Measurements from ENCODE around the gene LY86.

The LY86 gene

GRCh38 chr6:6569811-6570164 is 18.7 kb upstream of the LY86 start:
- H3K36me3 ChIP-seq (ENCODE audit: control insufficient read depth in 2 of 2, insufficient read depth in 2 of 2, low read length in 2 of 2) = no peaks in the 10 kb centered on the region
- H3K4me3 ChIP-seq (ENCODE audit: low read length in 2 of 2) = no peak overlapping the region
- H3K9me3 ChIP-seq (ENCODE audit: control insufficient read depth in 2 of 2, low read length in 2 of 2) = no peaks in the 10 kb centered on the region
- no peak overlapping the region for H3K9ac ChIP-seq (ENCODE audit: low read depth in 1 of 2, low read length in 2 of 2)
- H3K27ac ChIP-seq (ENCODE audit: low read depth in 2 of 2, low read length in 2 of 2) = no peak overlapping the region
- H3K4me1 ChIP-seq (ENCODE audit: control insufficient read depth in 2 of 2, insufficient read depth in 2 of 2, low read length in 2 of 2) = no peaks in the 10 kb centered on the region
- H3K27me3 ChIP-seq (ENCODE audit: control insufficient read depth in 2 of 2, insufficient read depth in 2 of 2, low read length in 2 of 2) = no peaks in the 10 kb centered on the region

GRCh38 chr6:6570929-6571671 is 17.4 kb upstream of the LY86 start:
- no peak overlapping the region for H3K27ac ChIP-seq (ENCODE audit: low read depth in 2 of 2, low read length in 2 of 2)
- no peaks in the 10 kb centered on the region for H3K9me3 ChIP-seq (ENCODE audit: control insufficient read depth in 2 of 2, low read length in 2 of 2)
- no peak overlapping the region for H3K9ac ChIP-seq (ENCODE audit: low read depth in 1 of 2, low read length in 2 of 2)
- no peak overlapping the region for H3K4me3 ChIP-seq (ENCODE audit: low read length in 2 of 2)
- H3K27me3 ChIP-seq (ENCODE audit: control insufficient read depth in 2 of 2, insufficient read depth in 2 of 2, low read length in 2 of 2) = no peaks in the 10 kb centered on the region
- no peaks in the 10 kb centered on the region for H3K4me1 ChIP-seq (ENCODE audit: control insufficient read depth in 2 of 2, insufficient read depth in 2 of 2, low read length in 2 of 2)
- H3K36me3 ChIP-seq (ENCODE audit: control insufficient read depth in 2 of 2, insufficient read depth in 2 of 2, low read length in 2 of 2) = no peaks in the 10 kb centered on the region

GRCh38 chr6:6575143-6575542 is 13.4 kb upstream of the LY86 start:
- H3K27me3 ChIP-seq (ENCODE audit: control insufficient read depth in 2 of 2, insufficient read depth in 2 of 2, low read length in 2 of 2) = no peaks in the 10 kb centered on the region
- H3K27ac ChIP-seq (ENCODE audit: low read depth in 2 of 2, low read length in 2 of 2) = no peak overlapping the region
- no peaks in the 10 kb centered on the region for H3K4me1 ChIP-seq (ENCODE audit: control insufficient read depth in 2 of 2, insufficient read depth in 2 of 2, low read length in 2 of 2)
- no peak overlapping the region for H3K9ac ChIP-seq (ENCODE audit: low read depth in 1 of 2, low read length in 2 of 2)
- H3K4me3 ChIP-seq (ENCODE audit: low read length in 2 of 2) = no peak overlapping the region
- no peaks in the 10 kb centered on the region for H3K9me3 ChIP-seq (ENCODE audit: control insufficient read depth in 2 of 2, low read length in 2 of 2)
- no peaks in the 10 kb centered on the region for H3K36me3 ChIP-seq (ENCODE audit: control insufficient read depth in 2 of 2, insufficient read depth in 2 of 2, low read length in 2 of 2)

DNA sequence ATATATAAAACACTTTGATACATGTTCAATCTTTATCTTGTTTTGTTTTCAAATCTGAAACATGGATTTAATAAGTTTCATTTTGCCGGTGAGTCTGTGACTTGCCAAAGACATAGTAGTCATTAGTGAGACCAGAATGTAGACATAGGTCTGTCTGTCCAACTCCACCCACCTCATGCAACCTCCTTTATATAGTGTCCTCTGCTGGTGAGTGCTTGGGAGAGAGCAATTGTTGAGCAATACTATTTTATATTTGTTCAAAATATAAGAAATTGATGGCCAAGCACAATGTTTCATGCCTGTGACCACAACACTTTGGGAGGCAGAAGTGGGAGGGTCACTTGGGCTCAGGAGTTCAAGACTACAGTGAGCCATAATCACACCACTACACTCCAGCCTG is 10.8 kb upstream of the LY86 start:
- Histone ChIP-seq H3K27ac (ENCODE audit: low read depth in 2 of 2, low read length in 2 of 2) (no peak overlapping the region), H3K4me3 (ENCODE audit: low read length in 2 of 2) (no peak overlapping the region), H3K27me3 (ENCODE audit: control insufficient read depth in 2 of 2, insufficient read depth in 2 of 2, low read length in 2 of 2) (no peaks in the 10 kb centered on the region), H3K9me3 (ENCODE audit: control insufficient read depth in 2 of 2, low read length in 2 of 2) (no peaks in the 10 kb centered on the region), H3K9ac (ENCODE audit: low read depth in 1 of 2, low read length in 2 of 2) (no peak overlapping the region), H3K36me3 (ENCODE audit: control insufficient read depth in 2 of 2, insufficient read depth in 2 of 2, low read length in 2 of 2) (no peaks in the 10 kb centered on the region), H3K4me1 (ENCODE audit: control insufficient read depth in 2 of 2, insufficient read depth in 2 of 2, low read length in 2 of 2) (no peaks in the 10 kb centered on the region)

GRCh38 chr6:6579281-6579680 is 9.2 kb upstream of the LY86 start:
- H3K4me3 ChIP-seq (ENCODE audit: low read length in 2 of 2) = no peak overlapping the region
- no peaks in the 10 kb centered on the region for H3K4me1 ChIP-seq (ENCODE audit: control insufficient read depth in 2 of 2, insufficient read depth in 2 of 2, low read length in 2 of 2)
- H3K27me3 ChIP-seq (ENCODE audit: control insufficient read depth in 2 of 2, insufficient read depth in 2 of 2, low read length in 2 of 2) = no peaks in the 10 kb centered on the region
- no peaks in the 10 kb centered on the region for H3K36me3 ChIP-seq (ENCODE audit: control insufficient read depth in 2 of 2, insufficient read depth in 2 of 2, low read length in 2 of 2)
- H3K9me3 ChIP-seq (ENCODE audit: control insufficient read depth in 2 of 2, low read length in 2 of 2) = no peaks in the 10 kb centered on the region
- no peak overlapping the region for H3K27ac ChIP-seq (ENCODE audit: low read depth in 2 of 2, low read length in 2 of 2)
- H3K9ac ChIP-seq (ENCODE audit: low read depth in 1 of 2, low read length in 2 of 2) = no peak overlapping the region

DNA sequence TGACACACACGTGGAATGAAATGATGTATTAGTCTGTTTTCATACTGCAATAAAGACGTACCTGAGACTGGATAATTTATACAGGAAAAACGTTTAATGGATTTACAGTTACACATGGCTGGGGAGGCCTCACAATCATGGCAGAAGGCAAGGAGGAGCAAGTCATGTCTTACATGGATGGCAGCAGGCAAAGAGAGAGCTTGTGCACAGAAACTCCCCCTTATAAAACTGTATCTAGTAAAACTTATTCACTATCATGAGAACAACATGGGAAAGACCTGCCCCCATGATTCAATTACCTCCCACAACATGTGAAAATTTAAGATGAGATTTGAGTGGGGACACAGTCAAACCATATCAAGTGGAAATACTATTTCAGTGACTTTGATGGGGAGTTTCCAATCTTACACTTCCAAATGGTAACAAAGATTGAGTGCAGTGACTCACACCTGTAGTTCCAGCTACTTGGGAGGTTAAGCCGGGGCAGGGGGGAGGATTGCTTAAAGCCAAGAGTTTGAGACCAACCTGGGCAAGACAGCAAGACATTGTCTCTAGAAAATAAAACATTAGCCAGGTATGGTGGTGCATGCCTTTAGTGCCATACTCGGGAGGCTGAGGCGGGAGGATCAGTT is 8.2 kb upstream of the LY86 start:
- no peak overlapping the region for H3K27ac ChIP-seq (ENCODE audit: low read depth in 2 of 2, low read length in 2 of 2)
- no peaks in the 10 kb centered on the region for H3K4me1 ChIP-seq (ENCODE audit: control insufficient read depth in 2 of 2, insufficient read depth in 2 of 2, low read length in 2 of 2)
- H3K27me3 ChIP-seq (ENCODE audit: control insufficient read depth in 2 of 2, insufficient read depth in 2 of 2, low read length in 2 of 2) = no peaks in the 10 kb centered on the region
- H3K36me3 ChIP-seq (ENCODE audit: control insufficient read depth in 2 of 2, insufficient read depth in 2 of 2, low read length in 2 of 2) = no peaks in the 10 kb centered on the region
- no peak overlapping the region for H3K9ac ChIP-seq (ENCODE audit: low read depth in 1 of 2, low read length in 2 of 2)
- H3K9me3 ChIP-seq (ENCODE audit: control insufficient read depth in 2 of 2, low read length in 2 of 2) = no peaks in the 10 kb centered on the region
- H3K4me3 ChIP-seq (ENCODE audit: low read length in 2 of 2) = no peak overlapping the region

DNA sequence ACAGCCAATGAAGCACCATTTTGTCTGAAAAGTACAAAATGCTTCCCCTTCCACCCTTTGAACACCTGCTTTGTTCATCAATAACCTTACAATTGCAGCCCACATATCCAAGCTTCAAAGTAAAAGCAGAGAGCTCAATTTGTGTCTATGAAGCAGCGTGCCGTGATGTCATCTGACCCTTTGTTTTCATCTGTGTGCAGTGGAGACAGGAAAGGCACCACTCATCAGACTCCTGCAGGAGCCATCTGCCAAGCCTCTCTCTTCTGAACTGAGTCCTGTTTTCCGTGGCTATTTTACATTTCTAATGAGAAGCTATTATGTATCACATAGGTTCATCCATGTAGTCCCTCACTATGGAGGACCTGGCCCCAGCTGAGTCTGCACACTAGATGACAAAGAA is 7.5 kb upstream of the LY86 start:
- no peaks in the 10 kb centered on the region for H3K36me3 ChIP-seq (ENCODE audit: control insufficient read depth in 2 of 2, insufficient read depth in 2 of 2, low read length in 2 of 2)
- no peaks in the 10 kb centered on the region for H3K9me3 ChIP-seq (ENCODE audit: control insufficient read depth in 2 of 2, low read length in 2 of 2)
- H3K4me3 ChIP-seq (ENCODE audit: low read length in 2 of 2) = no peak overlapping the region
- no peak overlapping the region for H3K9ac ChIP-seq (ENCODE audit: low read depth in 1 of 2, low read length in 2 of 2)
- no peak overlapping the region for H3K27ac ChIP-seq (ENCODE audit: low read depth in 2 of 2, low read length in 2 of 2)
- H3K27me3 ChIP-seq (ENCODE audit: control insufficient read depth in 2 of 2, insufficient read depth in 2 of 2, low read length in 2 of 2) = no peaks in the 10 kb centered on the region
- H3K4me1 ChIP-seq (ENCODE audit: control insufficient read depth in 2 of 2, insufficient read depth in 2 of 2, low read length in 2 of 2) = no peaks in the 10 kb centered on the region

DNA sequence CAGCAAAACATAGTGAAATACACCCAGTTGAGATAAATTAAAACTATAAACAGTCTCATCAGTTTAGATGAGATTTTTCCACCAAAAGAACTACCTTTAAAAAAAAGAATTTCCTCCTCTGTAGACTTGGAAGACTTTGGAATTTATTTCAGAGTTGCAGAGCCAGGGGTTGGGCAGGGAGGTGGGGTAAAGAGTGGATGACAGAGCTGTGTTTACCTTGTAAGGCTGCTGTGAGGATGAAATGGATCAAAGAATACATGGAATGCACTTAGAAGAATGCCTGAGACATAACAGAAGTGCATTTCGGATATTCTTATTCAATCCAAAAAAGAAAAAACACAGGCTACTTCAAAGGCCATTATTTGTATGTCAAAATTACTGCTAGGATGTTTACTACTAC is 6.4 kb upstream of the LY86 start:
- no peak overlapping the region for H3K9ac ChIP-seq (ENCODE audit: low read depth in 1 of 2, low read length in 2 of 2)
- H3K27me3 ChIP-seq (ENCODE audit: control insufficient read depth in 2 of 2, insufficient read depth in 2 of 2, low read length in 2 of 2) = no peaks in the 10 kb centered on the region
- H3K4me3 ChIP-seq (ENCODE audit: low read length in 2 of 2) = no peak overlapping the region
- H3K36me3 ChIP-seq (ENCODE audit: control insufficient read depth in 2 of 2, insufficient read depth in 2 of 2, low read length in 2 of 2) = no peaks in the 10 kb centered on the region
- no peak overlapping the region for H3K27ac ChIP-seq (ENCODE audit: low read depth in 2 of 2, low read length in 2 of 2)
- H3K9me3 ChIP-seq (ENCODE audit: control insufficient read depth in 2 of 2, low read length in 2 of 2) = no peaks in the 10 kb centered on the region
- no peaks in the 10 kb centered on the region for H3K4me1 ChIP-seq (ENCODE audit: control insufficient read depth in 2 of 2, insufficient read depth in 2 of 2, low read length in 2 of 2)

DNA sequence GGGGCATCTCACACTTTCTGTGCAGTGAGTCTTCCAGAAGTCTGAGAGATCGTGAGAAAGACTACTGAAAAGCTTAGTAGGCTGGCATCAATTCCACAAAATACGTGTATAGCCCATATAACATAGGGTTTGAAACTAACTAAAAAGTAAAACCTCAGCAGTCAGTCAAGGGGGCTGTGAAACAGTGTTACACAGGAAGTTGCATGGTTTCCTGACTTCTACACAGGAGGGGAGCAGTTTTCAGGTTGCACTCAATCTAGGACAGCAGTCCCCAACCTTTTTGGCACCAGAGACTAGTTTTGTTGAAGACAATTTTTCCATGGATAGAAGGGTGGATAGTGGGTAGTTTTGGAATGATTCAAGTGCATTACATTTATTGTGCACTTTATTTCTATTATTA is 4.7 kb upstream of the LY86 start:
- H3K9me3 ChIP-seq (ENCODE audit: control insufficient read depth in 2 of 2, low read length in 2 of 2) = no peaks in the 10 kb centered on the region
- peaks cover 0 to 2% of the 10 kb centered on the region in 2 donors for H3K4me1 ChIP-seq (ENCODE audit: control insufficient read depth in 2 of 2, insufficient read depth in 2 of 2, low read length in 2 of 2)

GRCh38 chr6:6584310-6585002 is 4.1 kb upstream of the LY86 start:
- Histone ChIP-seq H3K4me3 (ENCODE audit: low read length in 2 of 2) (no peak overlapping the region), H3K36me3 (ENCODE audit: control insufficient read depth in 2 of 2, insufficient read depth in 2 of 2, low read length in 2 of 2) (no peaks in the 10 kb centered on the region), H3K4me1 (ENCODE audit: control insufficient read depth in 2 of 2, insufficient read depth in 2 of 2, low read length in 2 of 2) (peaks cover 0 to 2% of the 10 kb centered on the region in 2 donors), H3K9me3 (ENCODE audit: control insufficient read depth in 2 of 2, low read length in 2 of 2) (no peaks in the 10 kb centered on the region), H3K9ac (ENCODE audit: low read depth in 1 of 2, low read length in 2 of 2) (no peak overlapping the region), H3K27me3 (ENCODE audit: control insufficient read depth in 2 of 2, insufficient read depth in 2 of 2, low read length in 2 of 2) (no peaks in the 10 kb centered on the region), H3K27ac (ENCODE audit: low read depth in 2 of 2, low read length in 2 of 2) (no peak overlapping the region)

More for the DNA sequence above, 4.7 kb upstream of the LY86 start:
- Histone ChIP-seq H3K27ac (ENCODE audit: low read depth in 2 of 2, low read length in 2 of 2) (no peak overlapping the region), H3K9ac (ENCODE audit: low read depth in 1 of 2, low read length in 2 of 2) (no peak overlapping the region), H3K4me3 (ENCODE audit: low read length in 2 of 2) (no peak overlapping the region), H3K27me3 (ENCODE audit: control insufficient read depth in 2 of 2, insufficient read depth in 2 of 2, low read length in 2 of 2) (no peaks in the 10 kb centered on the region), H3K36me3 (ENCODE audit: control insufficient read depth in 2 of 2, insufficient read depth in 2 of 2, low read length in 2 of 2) (no peaks in the 10 kb centered on the region)

All from mucosa of rectum (tissue), 2 donors.